GM18870 (cell line): Measurements from ENCODE around the gene DNAH9.

Experiments used
- ATAC-seq: cut with Tn5 transposase; IDR thresholded peaks from one replicate; pipeline ENCODE4 v1.9.1; 2021; ENCODE audit warnings: moderate library complexity; ENCODE audit not compliant: unreplicated experiment

DNAH9 gene

GRCh38 chr17:11651089-11651488, 52.8 kb downstream of the DNAH9 start:
- no peak for ATAC-seq

- ATAC-seq = no peak
These were observed 70.3 kb downstream of the DNAH9 start for GRCh38 chr17:11668618-11669017.

- no peak for ATAC-seq
These were observed 72.9 kb downstream of the DNAH9 start for GRCh38 chr17:11671126-11671525.

- ATAC-seq = no peak
These were observed 84.4 kb downstream of the DNAH9 start for GRCh38 chr17:11682646-11683045.

- no peak for ATAC-seq
These were observed 92.4 kb downstream of the DNAH9 start for GRCh38 chr17:11690681-11691080.

- no peak for ATAC-seq
These were observed 94.4 kb downstream of the DNAH9 start for GRCh38 chr17:11692688-11693087.

- ATAC-seq = no peak
These were observed 95.0 kb downstream of the DNAH9 start for GRCh38 chr17:11693284-11693683.

- ATAC-seq = no peak
These were observed 102.4 kb downstream of the DNAH9 start for GRCh38 chr17:11700668-11701067.

GRCh38 chr17:11701911-11702310, 103.6 kb downstream of the DNAH9 start:
- no peak for ATAC-seq

- ATAC-seq = no peak
These were observed 105.8 kb downstream of the DNAH9 start for GRCh38 chr17:11704041-11704440.

GRCh38 chr17:11705111-11705510, 106.8 kb downstream of the DNAH9 start:
- no peak for ATAC-seq

GRCh38 chr17:11707586-11707985, 109.3 kb downstream of the DNAH9 start:
- no peak for ATAC-seq

- ATAC-seq = no peak
These were observed 114.2 kb downstream of the DNAH9 start for GRCh38 chr17:11712456-11712855.

GRCh38 chr17:11719203-11719602, 120.9 kb downstream of the DNAH9 start:
- no peak for ATAC-seq

- ATAC-seq = no peak
These were observed 121.6 kb downstream of the DNAH9 start for GRCh38 chr17:11719856-11720255.

- no peak for ATAC-seq
These were observed 122.5 kb downstream of the DNAH9 start for GRCh38 chr17:11720816-11721215.

GRCh38 chr17:11730747-11731146, 132.5 kb downstream of the DNAH9 start:
- ATAC-seq = no peak

GRCh38 chr17:11736613-11737312, 138.5 kb downstream of the DNAH9 start:
- no peak for ATAC-seq

GRCh38 chr17:11737313-11737679, 139.0 kb downstream of the DNAH9 start:
- ATAC-seq = no peak

- ATAC-seq = no peak
These were observed 139.9 kb downstream of the DNAH9 start for GRCh38 chr17:11738151-11738550.

GRCh38 chr17:11739351-11739750, 141.1 kb downstream of the DNAH9 start:
- no peak for ATAC-seq

- no peak for ATAC-seq
These were observed 141.6 kb downstream of the DNAH9 start for GRCh38 chr17:11739848-11740247.

GRCh38 chr17:11742886-11743285, 144.6 kb downstream of the DNAH9 start:
- ATAC-seq = no peak
